Measurements from ENCODE around the gene NLGN1. TPM values are rescaled to one million over a fixed set of nuclear protein-coding genes. Genes with fewer than 3 reads are reported as not detected.

NLGN1 gene
- total and polyA plus RNA-seq, 2 of the 13 experiments (the other 11 are each of a cell fraction or from before 2014, with no cell fraction given), result not detected

- Histone ChIP-seq H3K4me1 (ENCODE audit: insufficient read depth, low read length) (no peaks in the 10 kb centered on the region), H3K27ac (ENCODE audit: extremely low read length, insufficient read depth, low read length) (no peak overlapping the region), H3K79me2 (ENCODE audit: insufficient read depth, low read length) (no peaks in the 10 kb centered on the region), H3K4me3 (replicated peaks in 1 of 3; ENCODE audit: insufficient read depth in 1 of 3, low read depth in 2 of 3, low read length in 3 of 3) (no peak overlapping the region), H4K20me1 (ENCODE audit: insufficient read depth, low read length) (no peaks in the 10 kb centered on the region), H3K9me3 (ENCODE audit: low read length) (no peaks in the 10 kb centered on the region), H3K27me3 (ENCODE audit: control insufficient read depth in 1 of 2, insufficient read depth in 2 of 2, low read length in 2 of 2) (no peaks in the 10 kb centered on the region), H3K4me2 (ENCODE audit: low read depth, low read length) (no peak overlapping the region), H2AFZ (ENCODE audit: low read length) (no peak overlapping the region), H3K36me3 (replicated peaks in 1 of 2; ENCODE audit: control insufficient read depth in 1 of 2, insufficient read depth in 2 of 2, low read length in 2 of 2) (no peaks in the 10 kb centered on the region), H3K9ac (ENCODE audit: insufficient read depth, low read depth, low read length) (no peak overlapping the region)
- BruUV-seq (replicated peaks), result no TSS peak
- in situ Hi-C loops (cut with HindIII; ENCODE audit: extremely low pct_ligation_motif_present, low pct_unique_long_range_greater_than_20kb) (no loop called here), intact Hi-C loops (cut with micrococcal nuclease; ENCODE audit: unreplicated experiment) (no loop called here)
- POLR2A ChIA-PET, result no interaction called here
- CTCF ChIA-PET (ENCODE audit: low intra/inter-chr PET ratio, low total read pairs), result no interaction called here
- TF ChIP-seq HNRNPLL (IDR thresholded peaks at IDR 0.05; ENCODE audit: low read depth, low read length, poor library complexity, severe bottlenecking) (no peak), DPF2 (CRISPR knock-in tag; IDR thresholded peaks at IDR 0.05; ENCODE audit: borderline replicate concordance, low read depth) (no peak), ERF (CRISPR knock-in tag; IDR thresholded peaks at IDR 0.05) (no peak), MYNN (CRISPR knock-in tag; IDR thresholded peaks at IDR 0.05; ENCODE audit: low read depth) (no peak), ZNF136 (CRISPR knock-in tag; IDR thresholded peaks at IDR 0.05; ENCODE audit: low read depth) (no peak), ZNF225 (CRISPR knock-in tag; IDR thresholded peaks at IDR 0.05) (no peak), ZBTB3 (CRISPR knock-in tag; IDR thresholded peaks at IDR 0.05; ENCODE audit: borderline replicate concordance, low read depth) (no peak), KLF9 (CRISPR knock-in tag; IDR thresholded peaks at IDR 0.05; ENCODE audit: low read depth) (no peak), MED1 (CRISPR knock-in tag; IDR thresholded peaks at IDR 0.05) (no peak)
- TF ChIP-seq, protein P1, sequence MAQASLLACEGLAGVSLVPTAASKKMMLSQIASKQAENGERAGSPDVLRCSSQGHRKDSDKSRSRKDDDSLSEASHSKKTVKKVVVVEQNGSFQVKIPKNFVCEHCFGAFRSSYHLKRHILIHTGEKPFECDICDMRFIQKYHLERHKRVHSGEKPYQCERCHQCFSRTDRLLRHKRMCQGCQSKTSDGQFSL (CRISPR knock-in tag; IDR thresholded peaks at IDR 0.05), result no peak
- TF ChIP-seq, protein P2, sequence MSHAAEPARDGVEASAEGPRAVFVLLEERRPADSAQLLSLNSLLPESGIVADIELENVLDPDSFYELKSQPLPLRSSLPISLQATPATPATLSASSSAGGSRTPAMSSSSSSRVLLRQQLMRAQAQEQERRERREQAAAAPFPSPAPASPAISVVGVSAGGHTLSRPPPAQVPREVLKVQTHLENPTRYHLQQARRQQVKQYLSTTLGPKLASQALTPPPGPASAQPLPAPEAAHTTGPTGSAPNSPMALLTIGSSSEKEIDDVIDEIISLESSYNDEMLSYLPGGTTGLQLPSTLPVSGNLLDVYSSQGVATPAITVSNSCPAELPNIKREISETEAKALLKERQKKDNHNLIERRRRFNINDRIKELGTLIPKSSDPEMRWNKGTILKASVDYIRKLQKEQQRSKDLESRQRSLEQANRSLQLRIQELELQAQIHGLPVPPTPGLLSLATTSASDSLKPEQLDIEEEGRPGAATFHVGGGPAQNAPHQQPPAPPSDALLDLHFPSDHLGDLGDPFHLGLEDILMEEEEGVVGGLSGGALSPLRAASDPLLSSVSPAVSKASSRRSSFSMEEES (CRISPR knock-in tag; IDR thresholded peaks at IDR 0.05), result no peak
- 8% methylated on average over 2 of the region's 2 CpGs for WGBS (ENCODE audit: low lambda C conversion rate)
- no peak for DNase-seq (ENCODE audit: low spot score)
- no peak for ATAC-seq
- no peak for FAIRE-seq
Measured at GRCh38 chr3:173685456-173685855, 287.9 kb downstream of the NLGN1 start.
